Measurements from ENCODE around the gene VWA5B1.
"Not testable (repeated sequence)": the region's sequence is repeated elsewhere in the genome, so short reads cannot be mapped to it uniquely, and the experiment has no call there.

VWA5B1 gene, protein sequence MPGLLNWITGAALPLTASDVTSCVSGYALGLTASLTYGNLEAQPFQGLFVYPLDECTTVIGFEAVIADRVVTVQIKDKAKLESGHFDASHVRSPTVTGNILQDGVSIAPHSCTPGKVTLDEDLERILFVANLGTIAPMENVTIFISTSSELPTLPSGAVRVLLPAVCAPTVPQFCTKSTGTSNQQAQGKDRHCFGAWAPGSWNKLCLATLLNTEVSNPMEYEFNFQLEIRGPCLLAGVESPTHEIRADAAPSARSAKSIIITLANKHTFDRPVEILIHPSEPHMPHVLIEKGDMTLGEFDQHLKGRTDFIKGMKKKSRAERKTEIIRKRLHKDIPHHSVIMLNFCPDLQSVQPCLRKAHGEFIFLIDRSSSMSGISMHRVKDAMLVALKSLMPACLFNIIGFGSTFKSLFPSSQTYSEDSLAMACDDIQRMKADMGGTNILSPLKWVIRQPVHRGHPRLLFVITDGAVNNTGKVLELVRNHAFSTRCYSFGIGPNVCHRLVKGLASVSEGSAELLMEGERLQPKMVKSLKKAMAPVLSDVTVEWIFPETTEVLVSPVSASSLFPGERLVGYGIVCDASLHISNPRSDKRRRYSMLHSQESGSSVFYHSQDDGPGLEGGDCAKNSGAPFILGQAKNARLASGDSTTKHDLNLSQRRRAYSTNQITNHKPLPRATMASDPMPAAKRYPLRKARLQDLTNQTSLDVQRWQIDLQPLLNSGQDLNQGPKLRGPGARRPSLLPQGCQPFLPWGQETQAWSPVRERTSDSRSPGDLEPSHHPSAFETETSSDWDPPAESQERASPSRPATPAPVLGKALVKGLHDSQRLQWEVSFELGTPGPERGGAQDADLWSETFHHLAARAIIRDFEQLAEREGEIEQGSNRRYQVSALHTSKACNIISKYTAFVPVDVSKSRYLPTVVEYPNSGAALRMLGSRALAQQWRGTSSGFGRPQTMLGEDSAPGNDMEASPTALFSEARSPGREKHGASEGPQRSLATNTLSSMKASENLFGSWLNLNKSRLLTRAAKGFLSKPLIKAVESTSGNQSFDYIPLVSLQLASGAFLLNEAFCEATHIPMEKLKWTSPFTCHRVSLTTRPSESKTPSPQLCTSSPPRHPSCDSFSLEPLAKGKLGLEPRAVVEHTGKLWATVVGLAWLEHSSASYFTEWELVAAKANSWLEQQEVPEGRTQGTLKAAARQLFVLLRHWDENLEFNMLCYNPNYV

DNA sequence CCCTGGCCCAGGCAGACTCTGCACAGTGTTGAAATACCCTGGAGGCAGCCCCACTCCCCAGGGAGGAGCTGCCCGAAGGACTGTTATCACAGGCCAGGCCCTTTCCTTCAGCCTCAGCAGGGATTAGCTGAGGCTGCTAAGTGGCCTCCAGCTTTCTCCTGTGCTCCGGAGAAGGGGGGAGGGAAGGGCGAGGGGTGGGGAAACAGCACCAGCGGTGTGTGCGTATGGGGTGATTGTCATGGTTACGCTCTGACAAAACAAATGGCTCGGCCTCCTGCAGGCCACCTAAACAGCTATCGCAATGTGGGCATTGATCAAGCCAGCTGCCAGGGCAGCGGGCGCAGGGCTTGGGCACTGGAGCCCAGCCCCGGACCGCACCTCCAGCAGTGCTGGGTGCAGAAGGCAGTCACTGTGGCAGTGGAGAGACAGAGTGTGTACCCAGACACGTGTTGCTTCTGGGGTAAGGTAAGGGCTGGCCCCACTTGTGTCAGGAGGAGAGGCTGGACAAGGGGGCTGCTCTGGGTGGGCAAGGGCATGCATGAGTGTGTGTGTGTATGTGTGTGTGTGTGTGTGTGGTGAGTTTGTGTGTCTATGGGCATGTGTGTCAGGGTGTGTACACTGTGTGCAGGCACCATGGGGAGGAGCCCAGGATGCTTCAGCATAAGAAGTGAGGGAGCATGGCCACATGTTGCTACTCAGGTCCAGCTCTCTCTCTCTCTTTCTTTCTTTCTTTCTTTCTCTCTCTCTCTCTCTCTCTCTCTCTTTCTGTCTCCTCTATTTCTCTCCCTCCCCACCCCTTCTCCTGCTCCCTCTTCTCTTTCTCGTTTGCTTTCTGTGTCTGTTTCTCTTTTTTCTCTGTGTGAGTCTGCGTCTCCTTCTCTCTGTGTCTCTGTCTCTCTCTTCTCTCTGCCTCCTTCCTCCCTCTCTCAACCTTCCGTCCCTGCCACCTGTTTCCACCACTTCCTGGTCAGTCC, at the start of gene VWA5B1:
Gene VWA5B1, plus strand, starts transcription at position 252 of the 974 bp plus-strand sequence. CDS start 19,727 bp downstream, outside the sequence.
- no peak for DNase-seq (ENCODE audit: low read depth, low spot score)

DNA sequence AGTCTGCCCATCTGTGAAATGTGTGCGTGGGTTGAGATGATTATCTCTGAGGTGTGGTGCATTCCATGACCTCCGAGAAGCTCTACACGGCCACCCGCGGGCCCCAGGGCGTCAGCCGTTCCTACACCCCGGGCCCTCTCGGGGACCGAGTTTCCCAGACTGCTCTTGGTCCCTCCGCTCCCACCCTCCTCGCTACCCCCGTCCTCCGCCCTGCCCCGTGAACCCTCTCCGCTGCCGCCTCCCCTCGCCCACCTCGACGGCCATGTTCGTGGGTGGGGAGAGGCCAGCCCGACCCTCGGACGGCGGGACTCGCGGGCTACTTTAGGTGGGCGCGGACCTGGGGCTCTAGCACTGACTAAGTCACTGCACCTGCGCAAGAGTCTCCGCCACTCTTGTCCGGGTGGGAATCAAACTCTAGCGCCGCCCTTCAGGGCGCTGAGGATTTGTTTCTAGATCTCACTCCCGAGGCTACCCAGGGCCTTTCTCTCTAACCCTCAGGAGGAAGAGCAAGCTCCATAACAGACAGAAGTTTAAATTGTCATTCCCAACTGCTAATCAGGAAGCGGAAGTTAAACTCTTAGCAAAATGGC, 47.7 kb upstream of the VWA5B1 start:
- DNase-seq (ENCODE audit: low read depth, low spot score) = no peak

DNA sequence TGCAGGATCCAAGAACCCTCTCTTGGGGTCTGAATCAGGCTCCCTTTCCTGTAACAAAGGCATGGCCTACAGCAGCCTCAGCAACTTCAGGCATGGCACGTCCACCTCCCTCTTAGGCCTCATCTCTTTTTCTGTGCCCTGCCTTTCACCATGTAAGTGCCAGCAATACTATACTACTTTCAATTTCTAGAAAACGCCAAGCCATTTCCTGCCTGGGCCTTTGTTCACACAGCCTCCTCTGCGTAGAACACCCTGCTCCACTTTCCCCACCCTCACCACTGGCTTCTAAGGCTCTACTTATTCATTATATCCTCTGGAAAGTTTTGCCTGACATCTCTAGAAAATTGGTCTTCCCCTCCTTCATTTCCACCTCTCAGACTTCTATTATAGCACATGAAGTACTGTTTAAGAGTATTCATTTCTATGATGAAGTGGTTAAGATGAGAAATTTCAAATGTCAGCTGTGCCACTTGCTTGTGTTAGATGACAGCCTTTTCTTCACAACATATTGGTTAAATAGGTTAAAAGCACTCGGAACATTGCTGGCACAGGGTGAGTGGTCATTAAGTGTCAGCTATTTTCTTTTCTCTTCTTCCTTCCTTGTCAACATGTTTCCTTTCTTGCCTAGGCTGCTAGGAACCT, 41.6 kb upstream of the VWA5B1 start:
- DNase-seq (ENCODE audit: low read depth, low spot score) = no peak

GRCh38 chr1:20250340-20250989, 40.2 kb upstream of the VWA5B1 start:
- DNase-seq (ENCODE audit: low read depth, low spot score) = no peak

DNA sequence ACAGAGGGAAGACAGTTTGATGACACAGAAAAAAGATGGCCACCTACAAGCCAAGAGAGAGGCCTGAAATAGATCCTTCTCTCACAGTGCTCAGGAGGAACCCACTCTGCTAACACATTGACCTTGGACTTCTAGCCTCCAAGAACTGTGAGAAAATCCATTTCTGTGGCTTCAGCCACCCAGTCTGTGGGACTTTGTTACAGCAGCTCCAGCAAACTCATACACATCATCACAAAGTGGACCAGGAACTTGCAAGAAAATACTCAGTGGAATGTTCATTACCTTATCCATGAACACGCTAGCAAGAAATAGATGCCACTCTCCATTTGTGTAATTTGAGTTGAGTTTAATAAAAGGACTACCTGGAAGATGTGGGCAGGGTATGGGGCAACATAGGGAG, 38.1 kb upstream of the VWA5B1 start:
- DNase-seq (ENCODE audit: low read depth, low spot score) = no peak

DNA sequence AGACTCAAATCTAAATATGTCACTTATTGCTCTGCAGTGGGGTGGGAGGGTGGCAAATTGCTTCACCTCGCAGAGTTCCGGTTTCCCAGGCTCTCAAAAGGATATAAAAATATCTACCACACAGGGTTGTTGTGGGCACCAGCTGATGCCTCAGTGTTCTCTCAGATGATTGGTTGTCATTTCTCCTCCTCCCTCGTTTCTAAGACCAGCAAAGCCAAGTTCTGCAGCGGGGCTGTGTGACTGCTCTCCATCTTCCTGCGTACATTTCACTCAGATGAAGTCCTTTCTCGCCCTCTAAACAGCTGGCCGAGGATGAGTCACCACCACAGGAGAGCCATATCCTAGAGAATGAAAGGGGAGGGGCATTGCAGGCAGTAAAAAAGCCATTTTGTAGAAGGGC, 35.0 kb upstream of the VWA5B1 start:
- DNase-seq (ENCODE audit: low read depth, low spot score) = no peak

DNA sequence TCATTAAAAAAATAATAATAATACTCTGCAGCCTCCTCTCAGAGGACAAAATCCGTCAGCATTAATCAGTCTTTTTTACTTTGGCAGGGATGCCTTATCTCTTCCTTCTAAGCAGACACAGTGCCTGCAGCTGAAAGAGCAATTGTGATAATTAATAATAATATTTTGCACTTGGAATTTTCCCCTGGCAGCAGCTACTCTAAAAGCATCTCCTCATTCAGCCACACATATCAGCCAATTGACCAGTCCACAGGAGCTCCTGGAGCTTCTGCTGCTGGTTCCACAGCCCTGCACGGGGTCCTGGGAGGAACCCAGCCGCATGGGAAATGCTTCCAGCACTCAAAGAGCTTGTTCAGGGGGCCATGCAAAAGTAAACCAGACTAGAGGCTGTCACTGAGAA, 31.0 kb upstream of the VWA5B1 start:
- DNase-seq (ENCODE audit: low read depth, low spot score) = no peak

DNA sequence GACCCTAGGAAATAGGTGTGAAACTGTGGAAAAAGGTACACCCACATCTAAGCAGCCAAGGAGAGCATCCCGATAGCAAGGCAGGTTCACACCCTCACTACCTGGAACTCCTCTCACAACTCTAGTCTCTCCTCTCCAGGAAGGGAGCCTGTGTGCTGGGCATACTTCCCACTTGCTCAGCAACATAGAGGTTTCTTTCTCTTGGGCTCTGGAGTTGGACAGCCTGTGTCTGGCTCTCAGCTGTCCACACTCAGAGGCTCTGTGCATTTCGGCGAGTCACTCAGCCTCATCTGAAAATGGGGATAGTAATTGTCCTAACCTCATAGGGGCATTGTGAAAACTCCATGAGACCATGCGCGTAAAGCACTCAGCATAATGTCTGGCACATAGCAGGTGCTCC, 29.6 kb upstream of the VWA5B1 start:
- no peak for DNase-seq (ENCODE audit: low read depth, low spot score)

GRCh38 chr1:20262810-20263534, 27.7 kb upstream of the VWA5B1 start:
- DNase-seq (ENCODE audit: low read depth, low spot score) = no peak

- no peak for DNase-seq (ENCODE audit: low read depth, low spot score)
Observed at GRCh38 chr1:20265250-20265649, 25.4 kb upstream of the VWA5B1 start.

DNA sequence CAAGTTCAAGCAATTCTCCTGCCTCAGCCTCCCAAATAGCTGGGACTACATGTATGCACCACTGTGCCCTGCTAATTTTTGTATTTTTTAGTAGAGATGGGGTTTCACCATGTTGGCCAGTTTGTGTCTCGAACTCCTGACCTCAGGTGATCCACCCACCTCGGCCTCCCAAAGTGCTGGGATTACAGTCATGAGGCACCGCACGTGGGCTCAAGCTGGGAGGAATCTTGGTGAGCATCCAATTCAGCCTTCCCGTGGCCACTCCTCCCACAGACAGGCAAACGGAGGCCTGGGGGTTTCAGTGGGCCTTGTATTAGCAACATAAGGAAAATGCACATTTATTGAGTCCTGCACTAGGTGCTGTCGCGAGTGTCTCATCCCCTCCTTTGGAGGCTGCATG, 24.5 kb upstream of the VWA5B1 start:
- no peak for DNase-seq (ENCODE audit: low read depth, low spot score)

GRCh38 chr1:20266642-20267041, 24.0 kb upstream of the VWA5B1 start:
- DNase-seq (ENCODE audit: low read depth, low spot score) = no peak

DNA sequence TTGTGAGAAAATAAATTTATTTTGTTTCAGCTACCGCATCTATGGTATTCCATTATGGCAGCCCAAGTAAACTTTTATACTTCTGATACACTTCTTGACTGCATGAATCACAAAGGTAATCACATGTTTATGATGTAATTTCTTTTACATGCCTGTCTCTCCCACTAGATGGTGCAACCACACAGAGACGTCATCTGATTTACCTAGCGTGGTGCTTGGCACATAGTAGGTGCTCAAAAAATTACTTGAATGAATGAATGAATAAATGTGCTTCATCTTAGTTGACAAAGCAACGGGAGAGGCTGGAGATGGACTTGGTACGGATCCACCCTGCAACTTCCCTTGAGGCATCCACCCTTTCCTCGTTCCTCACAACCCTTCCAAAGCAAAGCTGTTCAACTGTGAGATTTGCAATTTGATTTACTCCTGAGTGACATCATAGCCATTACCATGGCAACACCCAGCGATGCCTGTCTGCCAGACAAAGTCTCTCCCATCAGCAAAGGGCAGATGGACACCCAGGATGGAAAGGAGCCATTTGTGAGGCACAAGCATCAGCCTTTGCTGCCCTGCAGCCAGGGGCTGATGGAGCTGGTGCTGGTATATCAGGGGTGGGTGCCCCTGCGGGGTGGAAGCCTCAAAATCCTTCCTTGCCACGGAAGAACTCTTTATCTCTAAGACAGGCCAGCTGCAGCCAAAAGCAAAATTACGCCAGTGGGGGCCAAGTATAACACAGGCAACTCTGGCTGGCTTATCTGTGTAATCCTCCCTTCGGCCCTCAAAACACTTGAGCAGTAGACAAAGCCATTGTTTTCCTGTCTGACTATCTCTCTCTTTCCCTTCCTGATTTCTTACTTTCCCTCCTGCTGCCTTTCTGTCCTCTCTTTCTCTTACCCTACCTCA, 18.9 kb upstream of the VWA5B1 start:
- no peak for DNase-seq (ENCODE audit: low read depth, low spot score)

DNA sequence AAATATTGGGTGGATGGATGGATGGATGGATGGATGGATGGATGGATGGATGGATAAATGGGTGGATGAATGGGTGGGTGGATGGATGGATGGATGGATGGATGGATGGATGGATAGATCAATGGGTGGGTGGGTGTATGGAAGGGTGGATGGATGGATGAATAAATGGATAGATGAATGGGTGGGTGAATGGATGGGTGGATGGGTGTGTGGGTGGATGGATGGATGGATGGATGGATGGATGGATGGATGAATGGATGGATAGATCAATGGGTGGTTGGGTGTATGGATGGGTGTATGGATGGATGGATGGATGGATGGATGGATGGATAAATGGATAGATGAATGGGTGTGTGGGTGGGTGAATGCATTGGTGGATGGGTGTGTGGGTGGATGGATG, 17.0 kb upstream of the VWA5B1 start:
- DNase-seq (ENCODE audit: low read depth, low spot score) = not testable (repeated sequence)

- no peak for DNase-seq (ENCODE audit: low read depth, low spot score)
Observed at GRCh38 chr1:20275319-20275925, 15.3 kb upstream of the VWA5B1 start.

DNA sequence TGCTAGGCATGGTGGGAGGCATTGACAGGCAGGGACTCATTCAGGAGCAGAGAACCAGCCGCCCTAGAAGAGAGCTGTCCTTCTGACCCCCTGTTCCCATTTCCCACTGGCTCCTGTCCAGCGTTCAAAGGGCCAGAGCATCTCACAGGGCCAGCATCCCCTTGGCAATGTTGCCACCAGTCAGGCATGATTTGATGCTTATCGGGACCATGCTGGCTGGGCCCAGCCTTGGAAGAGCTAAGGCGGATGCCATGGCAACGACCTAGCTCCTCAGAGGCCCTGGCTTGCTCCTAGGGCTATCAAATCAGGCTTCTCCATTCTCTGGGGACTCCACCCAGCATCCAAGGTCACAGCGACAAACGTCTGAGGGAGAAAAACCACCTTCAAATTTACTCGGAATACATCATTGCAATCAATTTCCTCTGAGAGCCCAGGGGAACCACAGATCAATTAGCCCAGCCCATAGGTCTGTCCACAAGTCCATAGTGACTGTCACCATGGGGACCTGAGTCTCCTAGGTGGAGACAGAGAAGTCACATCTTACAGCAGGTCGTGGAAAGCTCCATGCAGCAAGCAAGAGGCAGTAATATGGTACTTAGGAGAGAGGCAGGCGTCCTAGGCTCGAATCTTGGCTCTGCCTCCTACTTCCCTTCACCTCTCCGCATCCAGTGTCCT, 14.1 kb upstream of the VWA5B1 start:
- DNase-seq (ENCODE audit: low read depth, low spot score) = no peak

GRCh38 chr1:20278692-20279130, 12.0 kb upstream of the VWA5B1 start:
- no peak for DNase-seq (ENCODE audit: low read depth, low spot score)

Measured in brain pericyte (primary cell).